WERI-Rb-1 (cell line): ENCODE data around the gene MTHFD2L.

ENCODE experiments used
- DNase-seq: peaks from one replicate; pipeline ENCODE4 v3.0.0-alpha.2; 2020
- H3K27ac ChIP-seq: fragments of 250-450 bp; sonication (Bioruptor Pico); 2 replicates; pipeline ENCODE4 v1.5.1; 2020; ENCODE audit warnings: mild to moderate bottlenecking, moderate library complexity
- H3K27me3 ChIP-seq: fragments of 250-450 bp; sonication (Bioruptor Pico); 2 replicates; pipeline ENCODE4 v1.5.1; 2021; ENCODE audit warnings: mild to moderate bottlenecking, low read depth, moderate library complexity; ENCODE audit not compliant: insufficient read depth, severe bottlenecking
- H3K36me3 ChIP-seq: fragments of 250-450 bp; sonication (Bioruptor Pico); 2 replicates; pipeline ENCODE4 v1.5.1; 2020; ENCODE audit warnings: mild to moderate bottlenecking, moderate library complexity
- H3K4me3 ChIP-seq: 2 replicates; pipeline ENCODE4 v1.5.1; 2011; ENCODE audit warnings: low read depth, mild to moderate bottlenecking, control low read depth, low read length
- H3K9me3 ChIP-seq: fragments of 250-450 bp; sonication (Bioruptor Pico); 2 replicates; pipeline ENCODE4 v1.5.1; 2021; ENCODE audit warnings: mild to moderate bottlenecking, moderate library complexity; ENCODE audit not compliant: severe bottlenecking
- TF ChIP-seq, protein P1 (sequence below): IDR thresholded peaks from 2 replicates; pipeline ENCODE4 v1.5.1; 2011; ENCODE audit warnings: low read depth, mild to moderate bottlenecking, control low read depth, inconsistent platforms, low read length

Gene MTHFD2L

DNA sequence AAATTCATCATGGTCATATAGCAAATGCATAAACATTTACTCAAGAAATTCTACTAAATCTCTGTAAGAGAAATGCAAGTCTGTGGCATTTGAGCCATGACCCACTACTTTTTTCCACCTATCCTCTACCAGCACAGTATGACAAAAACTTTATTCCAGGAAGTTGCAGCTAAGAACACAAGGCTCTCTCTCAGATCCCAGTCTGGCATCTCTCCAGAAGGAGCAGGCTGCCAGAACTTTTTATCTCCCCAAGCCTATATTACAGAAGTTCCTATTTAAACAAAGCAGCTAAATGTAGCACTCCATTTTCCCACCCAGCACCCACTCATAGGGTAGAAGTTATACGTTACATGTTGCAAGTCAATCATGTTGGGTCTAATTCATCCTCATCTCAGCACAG is 101.0 kb downstream of the MTHFD2L start:
- H3K4me3 ChIP-seq, result no peak overlapping the region
- H3K27me3 ChIP-seq, result no peaks in the 10 kb centered on the region
- TF ChIP-seq, protein P1, sequence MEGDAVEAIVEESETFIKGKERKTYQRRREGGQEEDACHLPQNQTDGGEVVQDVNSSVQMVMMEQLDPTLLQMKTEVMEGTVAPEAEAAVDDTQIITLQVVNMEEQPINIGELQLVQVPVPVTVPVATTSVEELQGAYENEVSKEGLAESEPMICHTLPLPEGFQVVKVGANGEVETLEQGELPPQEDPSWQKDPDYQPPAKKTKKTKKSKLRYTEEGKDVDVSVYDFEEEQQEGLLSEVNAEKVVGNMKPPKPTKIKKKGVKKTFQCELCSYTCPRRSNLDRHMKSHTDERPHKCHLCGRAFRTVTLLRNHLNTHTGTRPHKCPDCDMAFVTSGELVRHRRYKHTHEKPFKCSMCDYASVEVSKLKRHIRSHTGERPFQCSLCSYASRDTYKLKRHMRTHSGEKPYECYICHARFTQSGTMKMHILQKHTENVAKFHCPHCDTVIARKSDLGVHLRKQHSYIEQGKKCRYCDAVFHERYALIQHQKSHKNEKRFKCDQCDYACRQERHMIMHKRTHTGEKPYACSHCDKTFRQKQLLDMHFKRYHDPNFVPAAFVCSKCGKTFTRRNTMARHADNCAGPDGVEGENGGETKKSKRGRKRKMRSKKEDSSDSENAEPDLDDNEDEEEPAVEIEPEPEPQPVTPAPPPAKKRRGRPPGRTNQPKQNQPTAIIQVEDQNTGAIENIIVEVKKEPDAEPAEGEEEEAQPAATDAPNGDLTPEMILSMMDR, result no peak
- H3K27ac ChIP-seq, result no peak overlapping the region
- no peaks in the 10 kb centered on the region for H3K9me3 ChIP-seq
- DNase-seq, result no peak
- no peaks in the 10 kb centered on the region for H3K36me3 ChIP-seq

DNA sequence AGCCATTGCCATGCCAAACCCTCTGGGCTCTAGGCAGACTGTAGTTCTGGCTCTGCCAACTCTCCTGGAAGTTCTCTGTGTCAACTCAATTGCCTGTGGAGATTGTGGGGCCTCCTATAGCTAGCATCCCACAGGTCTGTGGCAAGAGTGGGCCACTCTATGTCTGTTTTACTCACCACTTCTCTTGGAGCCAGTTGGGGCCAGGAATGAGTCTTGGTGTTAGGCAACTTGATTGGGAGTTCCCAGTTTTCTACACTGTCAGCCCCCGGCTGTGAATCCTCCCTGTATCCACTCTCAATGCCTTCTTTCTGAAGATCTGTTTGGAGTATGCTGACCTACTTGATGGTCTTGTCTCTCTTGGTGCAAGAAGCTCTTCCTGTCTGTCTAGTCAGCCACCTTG is 102.1 kb downstream of the MTHFD2L start:
- Histone ChIP-seq H3K27me3 (no peaks in the 10 kb centered on the region), H3K36me3 (no peaks in the 10 kb centered on the region), H3K4me3 (no peak overlapping the region), H3K27ac (no peak overlapping the region), H3K9me3 (no peaks in the 10 kb centered on the region)
- DNase-seq, result no peak
- TF ChIP-seq, protein P1, result no peak

DNA sequence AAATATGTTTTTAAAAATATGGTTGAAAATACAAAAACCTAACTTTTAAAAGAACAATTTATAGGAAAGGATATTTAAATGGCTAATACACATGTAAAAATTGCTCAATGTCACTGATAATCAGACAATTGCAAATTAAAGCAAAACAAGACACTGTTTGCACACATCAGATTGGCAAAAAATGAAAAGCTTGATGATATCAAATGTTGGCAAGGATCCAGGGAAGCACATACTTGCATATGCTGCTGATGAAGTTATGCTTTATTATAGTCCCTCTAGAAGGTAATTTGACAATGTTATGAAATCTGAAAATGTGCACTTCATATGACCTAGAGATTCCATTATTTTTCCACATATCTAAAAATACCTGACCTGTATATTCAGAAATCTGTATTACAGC is 104.6 kb downstream of the MTHFD2L start:
- TF ChIP-seq, protein P1, result no peak
- no peak for DNase-seq
- no peak overlapping the region for H3K4me3 ChIP-seq
- no peaks in the 10 kb centered on the region for H3K9me3 ChIP-seq
- H3K27ac ChIP-seq, result no peak overlapping the region
- H3K36me3 ChIP-seq, result no peaks in the 10 kb centered on the region
- no peaks in the 10 kb centered on the region for H3K27me3 ChIP-seq

DNA sequence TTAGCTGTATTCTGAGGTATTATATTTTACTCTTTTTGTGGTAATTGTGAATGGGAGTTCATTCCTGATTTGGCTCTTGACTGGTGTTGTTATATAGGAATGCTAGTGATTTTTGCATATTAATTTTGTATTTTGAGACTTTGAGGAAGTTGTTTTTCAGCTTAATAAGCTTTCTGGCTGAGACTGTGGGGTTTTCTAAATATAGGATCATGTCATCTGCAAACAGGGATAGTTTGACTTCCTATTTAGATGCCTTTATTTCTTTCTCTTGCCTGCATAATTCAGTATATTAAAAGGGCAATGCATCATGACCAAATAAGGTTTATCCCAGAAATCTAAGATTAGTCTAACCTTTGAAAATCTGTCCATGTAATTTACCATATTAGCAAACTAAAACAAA is 105.6 kb downstream of the MTHFD2L start:
- TF ChIP-seq, protein P1, result no peak

DNA sequence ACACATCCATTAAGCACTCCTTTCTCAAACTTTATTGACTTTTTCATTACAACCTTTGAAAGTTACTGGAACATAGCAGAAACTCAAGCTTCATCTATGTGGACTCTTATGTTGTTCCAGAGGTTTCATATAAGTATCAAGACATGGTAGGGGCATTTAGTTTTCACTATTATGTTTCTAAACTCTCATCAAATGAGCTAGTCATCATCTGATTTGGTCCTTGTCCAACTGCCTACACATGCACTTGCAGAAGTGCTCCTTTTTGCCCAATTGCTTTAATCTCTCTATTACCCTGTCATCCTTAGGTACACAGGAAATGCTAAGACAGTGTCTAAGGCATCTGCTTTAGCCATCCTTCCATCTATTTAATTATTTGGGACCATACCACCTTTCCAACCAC is 108.2 kb downstream of the MTHFD2L start:
- Histone ChIP-seq H3K9me3 (no peaks in the 10 kb centered on the region), H3K27me3 (no peaks in the 10 kb centered on the region), H3K36me3 (no peaks in the 10 kb centered on the region), H3K27ac (no peak overlapping the region), H3K4me3 (no peak overlapping the region)
- TF ChIP-seq, protein P1, result no peak
- no peak for DNase-seq

More for the DNA sequence above, 105.6 kb downstream of the MTHFD2L start:
- Histone ChIP-seq H3K27ac (no peak overlapping the region), H3K27me3 (no peaks in the 10 kb centered on the region), H3K9me3 (no peaks in the 10 kb centered on the region), H3K4me3 (no peak overlapping the region), H3K36me3 (no peaks in the 10 kb centered on the region)
- no peak for DNase-seq

DNA sequence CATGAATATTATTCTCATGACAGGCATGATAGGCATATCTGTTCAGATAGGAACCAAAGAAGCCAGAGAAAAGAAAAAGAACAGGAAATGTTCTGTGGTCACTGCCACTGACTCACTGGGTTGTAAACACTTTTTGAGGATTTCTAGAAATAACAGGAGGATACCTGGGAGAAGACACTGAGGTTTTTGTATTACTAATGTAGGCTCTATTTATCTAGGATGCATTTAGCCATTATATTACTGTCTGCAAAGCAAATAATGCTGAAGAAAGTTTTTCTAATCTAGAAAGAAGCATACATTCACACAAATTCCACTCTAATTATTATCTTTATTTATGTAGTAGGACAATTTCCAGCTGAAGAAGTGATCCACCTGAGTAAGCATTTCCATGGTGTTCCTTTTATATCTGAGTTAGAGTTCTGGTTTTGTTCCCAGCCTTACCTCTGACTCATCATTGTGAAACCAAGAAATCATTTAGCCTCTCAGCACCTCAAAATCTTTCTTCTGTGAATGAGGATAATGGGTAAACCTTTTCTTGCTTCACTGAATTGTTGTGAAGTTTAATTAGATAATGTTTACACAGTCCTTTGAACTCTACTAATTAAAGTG is 110.2 kb downstream of the MTHFD2L start:
- Histone ChIP-seq H3K9me3 (no peaks in the 10 kb centered on the region), H3K27ac (no peak overlapping the region), H3K36me3 (no peaks in the 10 kb centered on the region), H3K27me3 (no peaks in the 10 kb centered on the region), H3K4me3 (no peak overlapping the region)
- TF ChIP-seq, protein P1, result no peak
- DNase-seq, result no peak
